ENCODE measurements around the gene PKNOX1.
"Not testable (repeated sequence)": the region's sequence is repeated elsewhere in the genome, so short reads cannot be mapped to it uniquely, and the experiment has no call there.

Gene PKNOX1

DNA sequence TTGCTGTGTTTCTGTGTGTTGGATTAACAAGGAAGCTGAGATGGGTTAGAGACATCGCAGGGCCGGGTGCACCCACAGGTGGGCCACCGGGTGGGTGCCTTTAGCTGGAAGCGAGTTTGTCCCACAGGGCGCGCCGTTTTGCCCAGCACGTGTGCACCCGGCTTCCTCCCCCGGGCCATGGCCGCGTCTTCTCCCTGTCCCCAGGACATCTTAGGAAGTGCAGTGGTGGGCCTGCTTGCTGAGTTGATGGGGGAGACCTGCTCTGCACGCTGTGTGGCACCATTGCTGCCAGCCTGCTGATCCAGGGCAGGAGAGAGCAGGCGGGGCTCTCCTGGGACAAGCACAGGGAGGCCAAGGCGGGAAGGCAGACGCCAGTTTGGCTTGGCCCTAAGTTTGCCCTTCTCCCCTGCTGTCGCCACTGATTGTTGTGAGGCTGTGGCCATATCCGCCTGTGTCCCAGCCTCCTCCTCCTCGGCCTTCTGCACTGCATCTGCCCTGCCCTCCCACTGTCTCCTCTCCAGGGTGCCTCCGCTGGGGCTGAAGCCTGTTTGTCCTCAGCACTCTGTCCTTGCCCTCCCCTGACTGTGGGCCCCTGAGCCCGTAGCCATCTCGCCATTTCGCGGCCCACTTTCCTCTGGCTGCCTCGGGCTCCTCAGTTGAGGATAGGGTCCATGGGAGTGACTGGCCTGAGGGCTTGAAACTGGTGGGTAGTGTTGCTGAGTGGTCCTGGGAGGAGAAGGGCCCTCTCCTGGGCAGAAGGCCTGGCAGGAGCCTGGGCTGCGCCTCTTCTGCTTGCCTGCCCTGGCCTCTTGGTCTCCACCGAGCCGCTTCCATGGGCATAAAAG lies 47.6 kb downstream of the PKNOX1 start:
- H3K4me3 ChIP-seq (ENCODE audit: low read length), result no peak overlapping the region
- WGBS (ENCODE audit: insufficient coverage, insufficient read length), result no CpG with 5 or more reads among the region's 28 CpGs
- peaks cover 18% of the 10 kb centered on the region for H3K36me3 ChIP-seq (ENCODE audit: control insufficient read depth, insufficient read depth, low read length)
- H3K9me3 ChIP-seq (ENCODE audit: control insufficient read depth, insufficient read depth, low read length), result no peaks in the 10 kb centered on the region
- DNase-seq (ENCODE audit: low read depth, low spot score), result no peak
- no peak overlapping the region for H3K27ac ChIP-seq (ENCODE audit: low read length)
- H3K27me3 ChIP-seq (ENCODE audit: control insufficient read depth, insufficient read depth, low read length), result no peaks in the 10 kb centered on the region
- H3K4me1 ChIP-seq (ENCODE audit: control insufficient read depth, insufficient read depth, low read length), result no peaks in the 10 kb centered on the region

DNA sequence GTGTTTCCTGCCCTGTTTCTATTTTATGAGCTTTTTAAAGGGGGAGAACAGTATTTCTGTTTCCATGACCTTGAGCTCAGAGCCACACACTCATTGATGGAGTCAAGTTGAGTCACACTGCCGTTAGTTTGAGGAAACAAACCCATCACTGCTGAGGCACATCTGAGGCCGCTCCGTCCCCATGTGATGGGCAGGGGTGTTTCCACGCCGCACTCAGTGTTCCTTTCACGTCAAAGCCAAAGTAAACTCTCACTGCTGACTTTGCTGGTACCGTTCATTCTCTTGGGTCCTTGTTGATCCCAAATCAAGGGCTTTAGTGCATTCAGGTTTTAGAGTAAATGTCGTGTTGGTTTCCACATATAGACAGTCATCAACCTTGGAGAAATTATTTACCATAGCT lies 48.8 kb downstream of the PKNOX1 start:
- Histone ChIP-seq H3K4me3 (ENCODE audit: low read length) (no peak overlapping the region), H3K27ac (ENCODE audit: low read length) (no peak overlapping the region), H3K4me1 (ENCODE audit: control insufficient read depth, insufficient read depth, low read length) (no peaks in the 10 kb centered on the region), H3K36me3 (ENCODE audit: control insufficient read depth, insufficient read depth, low read length) (peaks cover 18% of the 10 kb centered on the region), H3K9me3 (ENCODE audit: control insufficient read depth, insufficient read depth, low read length) (no peaks in the 10 kb centered on the region), H3K27me3 (ENCODE audit: control insufficient read depth, insufficient read depth, low read length) (no peaks in the 10 kb centered on the region)
- no CpG with 5 or more reads among the region's 8 CpGs for WGBS (ENCODE audit: insufficient coverage, insufficient read length)
- no peak for DNase-seq (ENCODE audit: low read depth, low spot score)

DNA sequence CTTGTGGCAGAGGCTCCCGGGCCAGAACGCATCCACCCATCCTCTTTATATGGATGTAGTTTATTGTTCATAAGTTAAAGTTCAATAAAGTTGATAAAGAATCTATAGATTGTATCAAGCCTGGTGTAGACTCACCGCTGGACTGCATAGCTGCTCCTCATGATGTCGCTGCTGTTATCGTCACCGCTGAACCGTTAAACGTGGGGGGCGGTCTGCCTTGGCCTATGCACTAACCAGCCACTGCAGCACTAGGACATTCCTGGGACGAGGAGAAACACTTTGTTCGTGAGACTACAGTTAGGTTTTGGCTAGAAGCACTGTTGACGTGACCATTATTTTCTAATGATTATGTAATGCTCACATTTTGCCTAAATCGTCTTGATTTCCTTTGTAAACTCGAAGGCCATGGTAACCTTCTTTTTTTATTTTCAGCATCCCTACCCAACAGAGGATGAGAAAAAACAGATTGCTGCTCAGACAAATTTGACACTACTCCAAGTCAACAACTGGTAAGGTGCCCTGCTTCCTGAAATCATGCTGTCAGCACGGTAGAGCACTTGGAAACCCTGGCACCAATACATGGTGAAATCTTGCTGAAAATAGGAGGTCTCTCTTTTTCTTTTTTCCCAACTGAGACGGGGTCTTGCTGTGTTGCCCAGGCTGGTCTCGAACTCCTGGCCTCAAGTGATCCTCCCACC lies 50.2 kb downstream of the PKNOX1 start:
- Histone ChIP-seq H3K27ac (ENCODE audit: low read length) (no peak overlapping the region), H3K9me3 (ENCODE audit: control insufficient read depth, insufficient read depth, low read length) (no peaks in the 10 kb centered on the region), H3K27me3 (ENCODE audit: control insufficient read depth, insufficient read depth, low read length) (no peaks in the 10 kb centered on the region), H3K36me3 (ENCODE audit: control insufficient read depth, insufficient read depth, low read length) (peaks cover 18% of the 10 kb centered on the region), H3K4me1 (ENCODE audit: control insufficient read depth, insufficient read depth, low read length) (no peaks in the 10 kb centered on the region), H3K4me3 (ENCODE audit: low read length) (no peak overlapping the region)
- no CpG with 5 or more reads among the region's 17 CpGs for WGBS (ENCODE audit: insufficient coverage, insufficient read length)
- DNase-seq (ENCODE audit: low read depth, low spot score), result no peak

DNA sequence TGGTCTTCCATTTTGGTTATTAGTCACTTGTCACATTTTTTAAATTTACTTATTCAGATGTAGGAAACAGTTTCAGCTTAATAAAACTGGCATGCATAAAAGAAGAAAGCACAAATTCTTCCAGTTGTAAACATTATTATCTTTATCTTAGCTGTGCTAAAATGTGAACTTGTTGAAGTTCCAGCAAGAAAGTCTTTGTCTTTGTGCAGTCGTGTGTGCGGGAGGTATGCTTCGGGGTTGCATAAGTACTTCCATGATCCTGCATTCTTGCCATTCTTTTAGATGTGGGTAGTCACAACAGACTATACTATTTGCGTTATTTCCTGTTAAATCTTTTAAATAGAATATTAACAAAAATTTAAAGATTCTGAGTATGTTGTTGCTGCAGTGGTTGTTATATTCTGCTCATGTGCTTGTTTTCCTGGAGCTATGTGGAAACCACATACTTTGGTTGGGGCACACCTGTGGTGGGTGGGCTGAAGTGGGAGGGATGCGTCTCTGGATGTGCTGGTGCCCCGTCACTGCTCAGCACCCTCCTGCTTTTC lies 51.3 kb downstream of the PKNOX1 start:
- no peak for DNase-seq (ENCODE audit: low read depth, low spot score)
- Histone ChIP-seq H3K9me3 (ENCODE audit: control insufficient read depth, insufficient read depth, low read length) (no peaks in the 10 kb centered on the region), H3K27ac (ENCODE audit: low read length) (no peak overlapping the region), H3K4me1 (ENCODE audit: control insufficient read depth, insufficient read depth, low read length) (no peaks in the 10 kb centered on the region), H3K36me3 (ENCODE audit: control insufficient read depth, insufficient read depth, low read length) (peaks cover 18% of the 10 kb centered on the region), H3K4me3 (ENCODE audit: low read length) (no peak overlapping the region), H3K27me3 (ENCODE audit: control insufficient read depth, insufficient read depth, low read length) (no peaks in the 10 kb centered on the region)
- WGBS (ENCODE audit: insufficient coverage, insufficient read length), result no CpG with 5 or more reads among the region's 6 CpGs

DNA sequence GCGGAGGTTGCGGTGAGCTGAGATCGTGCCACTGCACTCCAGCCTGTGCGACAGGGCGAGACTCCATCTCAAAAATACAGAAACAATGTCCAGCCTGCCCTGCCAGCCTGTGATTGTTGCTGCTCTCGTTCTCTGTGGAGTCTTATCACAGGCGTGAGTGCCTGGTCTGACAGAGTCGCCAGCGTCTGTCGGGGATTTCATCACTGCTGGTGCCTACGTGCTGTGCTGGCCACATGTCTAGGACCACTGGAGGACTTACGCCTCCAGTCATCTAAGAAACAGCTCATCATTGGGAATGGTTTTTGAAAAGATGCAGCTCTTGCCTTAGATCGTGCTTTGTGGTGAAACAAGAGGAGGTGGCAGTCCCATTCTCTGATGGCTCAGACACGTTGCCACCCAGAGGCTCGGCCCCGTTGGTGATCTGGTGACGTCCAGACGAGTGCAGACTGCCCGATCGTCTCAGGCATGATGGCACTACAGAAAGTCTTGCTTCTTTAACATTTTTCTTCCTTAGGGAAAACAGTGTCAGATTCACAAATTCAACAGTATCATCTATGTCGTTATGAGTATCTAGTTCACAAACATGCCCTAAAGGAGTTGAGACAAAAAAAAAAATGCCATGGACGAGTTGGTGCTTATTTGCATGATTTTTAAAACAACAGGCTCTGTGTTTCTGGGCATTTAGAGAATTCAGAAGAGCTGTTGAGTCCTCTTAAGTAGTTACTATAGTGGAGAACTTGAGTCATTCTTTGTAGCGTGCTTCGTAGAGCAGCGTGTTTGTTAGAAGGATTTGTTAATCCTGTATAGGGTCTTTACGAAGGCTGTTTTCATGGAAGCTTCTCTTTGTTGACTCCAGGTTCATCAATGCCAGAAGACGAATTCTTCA lies 53.7 kb downstream of the PKNOX1 start:
- WGBS (ENCODE audit: insufficient coverage, insufficient read length), result no CpG with 5 or more reads among the region's 27 CpGs

DNA sequence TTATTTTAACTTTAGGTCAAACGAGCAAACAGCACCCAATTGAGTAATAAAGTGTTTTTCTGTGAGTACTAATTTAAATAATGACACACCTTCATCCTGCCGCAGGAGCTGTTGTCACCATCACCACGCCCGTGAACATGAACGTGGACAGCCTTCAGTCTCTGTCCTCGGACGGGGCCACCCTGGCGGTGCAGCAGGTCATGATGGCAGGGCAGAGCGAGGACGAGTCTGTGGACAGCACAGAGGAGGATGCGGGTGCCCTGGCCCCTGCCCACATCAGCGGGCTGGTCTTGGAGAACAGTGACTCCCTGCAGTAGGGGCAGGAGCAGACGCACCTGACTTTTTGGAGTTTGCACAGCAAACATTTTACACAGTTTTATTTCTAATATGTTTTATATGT lies 55.4 kb downstream of the PKNOX1 start:
- H3K27me3 ChIP-seq (ENCODE audit: control insufficient read depth, insufficient read depth, low read length), result no peaks in the 10 kb centered on the region
- no peaks in the 10 kb centered on the region for H3K4me1 ChIP-seq (ENCODE audit: control insufficient read depth, insufficient read depth, low read length)
- no peak overlapping the region for H3K4me3 ChIP-seq (ENCODE audit: low read length)
- no peak for DNase-seq (ENCODE audit: low read depth, low spot score)
- no CpG with 5 or more reads among the region's 13 CpGs for WGBS (ENCODE audit: insufficient coverage, insufficient read length)
- H3K9me3 ChIP-seq (ENCODE audit: control insufficient read depth, insufficient read depth, low read length), result no peaks in the 10 kb centered on the region
- peaks cover 6% of the 10 kb centered on the region; the same call in 1 of the 2 replicates for H3K36me3 ChIP-seq (ENCODE audit: control insufficient read depth, insufficient read depth, low read length)
- no peak overlapping the region for H3K27ac ChIP-seq (ENCODE audit: low read length)

More for the DNA sequence above, 53.7 kb downstream of the PKNOX1 start:
- Histone ChIP-seq H3K36me3 (ENCODE audit: control insufficient read depth, insufficient read depth, low read length) (peaks cover 12% of the 10 kb centered on the region; the same call in 1 of the 2 replicates), H3K4me1 (ENCODE audit: control insufficient read depth, insufficient read depth, low read length) (no peaks in the 10 kb centered on the region), H3K27me3 (ENCODE audit: control insufficient read depth, insufficient read depth, low read length) (no peaks in the 10 kb centered on the region), H3K9me3 (ENCODE audit: control insufficient read depth, insufficient read depth, low read length) (no peaks in the 10 kb centered on the region), H3K4me3 (ENCODE audit: low read length) (no peak overlapping the region), H3K27ac (ENCODE audit: low read length) (no peak overlapping the region)
- DNase-seq (ENCODE audit: low read depth, low spot score), result no peak

DNA sequence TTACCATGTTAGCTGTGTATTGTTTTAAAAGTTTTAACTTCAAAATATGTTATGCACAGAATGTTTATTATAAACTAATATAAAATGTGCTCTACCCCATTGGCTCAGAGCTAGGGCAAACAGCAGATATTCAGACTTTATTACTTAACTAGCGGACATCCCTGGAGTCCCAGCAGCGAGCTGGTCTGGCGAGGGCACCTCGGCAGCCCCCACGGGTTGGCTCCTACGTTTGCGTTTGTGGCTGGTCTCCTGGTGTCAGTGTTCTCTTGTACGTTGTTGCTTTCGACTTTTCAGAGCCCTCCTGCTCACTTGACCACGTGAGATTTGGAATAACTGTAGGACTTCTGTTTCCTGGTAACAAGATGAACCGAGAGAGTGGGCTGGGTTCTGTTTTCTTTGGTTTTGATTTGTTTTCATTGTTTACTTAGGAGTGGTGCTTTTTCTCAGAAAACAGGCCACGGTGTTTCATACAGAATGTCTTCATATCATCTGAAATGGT lies 56.8 kb downstream of the PKNOX1 start:
- no CpG with 5 or more reads among the region's 12 CpGs for WGBS (ENCODE audit: insufficient coverage, insufficient read length)
- peaks cover 8% of the 10 kb centered on the region; the same call in 1 of the 2 replicates for H3K36me3 ChIP-seq (ENCODE audit: control insufficient read depth, insufficient read depth, low read length)
- H3K4me3 ChIP-seq (ENCODE audit: low read length), result no peak overlapping the region
- no peaks in the 10 kb centered on the region for H3K4me1 ChIP-seq (ENCODE audit: control insufficient read depth, insufficient read depth, low read length)
- no peak for DNase-seq (ENCODE audit: low read depth, low spot score)
- H3K9me3 ChIP-seq (ENCODE audit: control insufficient read depth, insufficient read depth, low read length), result no peaks in the 10 kb centered on the region
- H3K27me3 ChIP-seq (ENCODE audit: control insufficient read depth, insufficient read depth, low read length), result no peaks in the 10 kb centered on the region
- no peak overlapping the region for H3K27ac ChIP-seq (ENCODE audit: low read length)

DNA sequence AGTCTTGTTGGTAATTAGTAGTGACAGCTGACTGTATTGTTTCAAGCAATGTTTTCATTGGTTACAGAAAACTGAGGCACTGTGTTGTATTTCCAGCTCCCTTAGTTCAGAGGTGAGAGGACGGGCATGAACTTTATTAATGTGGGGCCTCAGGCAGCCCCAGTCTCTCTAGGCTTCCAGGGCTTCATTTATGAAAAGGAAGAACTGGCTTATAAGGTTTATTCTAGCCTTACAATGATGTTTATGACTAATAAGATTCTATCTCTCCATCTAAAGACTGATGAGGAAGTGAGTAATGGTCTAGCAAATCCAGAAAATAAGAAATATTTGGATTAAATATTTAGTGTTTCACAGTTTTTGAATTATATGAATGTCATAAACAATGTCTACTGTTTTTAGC lies 59.7 kb downstream of the PKNOX1 start:
- H3K36me3 ChIP-seq (ENCODE audit: control insufficient read depth, insufficient read depth, low read length), result peaks cover 8% of the 10 kb centered on the region; the same call in 1 of the 2 replicates
- no peak for DNase-seq (ENCODE audit: low read depth, low spot score)
- H3K4me1 ChIP-seq (ENCODE audit: control insufficient read depth, insufficient read depth, low read length), result no peaks in the 10 kb centered on the region
- H3K4me3 ChIP-seq (ENCODE audit: low read length), result no peak overlapping the region
- H3K27me3 ChIP-seq (ENCODE audit: control insufficient read depth, insufficient read depth, low read length), result no peaks in the 10 kb centered on the region
- no peak overlapping the region for H3K27ac ChIP-seq (ENCODE audit: low read length)
- H3K9me3 ChIP-seq (ENCODE audit: control insufficient read depth, insufficient read depth, low read length), result no peaks in the 10 kb centered on the region
- WGBS (ENCODE audit: insufficient coverage, insufficient read length), result no CpG with 5 or more reads among the region's 1 CpG

DNA sequence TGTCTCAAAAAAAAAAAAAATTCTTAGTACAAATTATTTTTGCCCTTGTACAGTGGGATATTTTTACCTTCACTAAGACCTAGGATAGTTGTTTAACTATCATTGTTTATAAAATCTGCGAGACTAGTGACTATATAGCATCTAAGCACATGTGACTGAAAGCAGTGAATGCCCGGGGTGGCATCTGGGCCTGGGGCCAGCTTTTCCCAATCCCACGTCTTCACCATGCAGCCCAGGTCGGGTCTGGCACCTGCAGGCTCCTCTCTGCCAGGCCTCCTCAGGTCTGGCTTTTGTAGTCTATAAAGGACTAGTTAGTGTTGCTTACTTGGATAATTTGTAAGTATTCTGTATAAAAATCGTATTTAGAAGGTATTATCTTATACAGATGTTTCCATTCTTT lies 60.5 kb downstream of the PKNOX1 start:
- peaks cover 6% of the 10 kb centered on the region; the same call in 1 of the 2 replicates for H3K36me3 ChIP-seq (ENCODE audit: control insufficient read depth, insufficient read depth, low read length)
- H3K4me1 ChIP-seq (ENCODE audit: control insufficient read depth, insufficient read depth, low read length), result no peaks in the 10 kb centered on the region
- no peak overlapping the region for H3K4me3 ChIP-seq (ENCODE audit: low read length)
- no peak overlapping the region for H3K27ac ChIP-seq (ENCODE audit: low read length)
- DNase-seq (ENCODE audit: low read depth, low spot score), result no peak
- WGBS (ENCODE audit: insufficient coverage, insufficient read length), result no CpG with 5 or more reads among the region's 5 CpGs
- H3K9me3 ChIP-seq (ENCODE audit: control insufficient read depth, insufficient read depth, low read length), result no peaks in the 10 kb centered on the region
- no peaks in the 10 kb centered on the region for H3K27me3 ChIP-seq (ENCODE audit: control insufficient read depth, insufficient read depth, low read length)

DNA sequence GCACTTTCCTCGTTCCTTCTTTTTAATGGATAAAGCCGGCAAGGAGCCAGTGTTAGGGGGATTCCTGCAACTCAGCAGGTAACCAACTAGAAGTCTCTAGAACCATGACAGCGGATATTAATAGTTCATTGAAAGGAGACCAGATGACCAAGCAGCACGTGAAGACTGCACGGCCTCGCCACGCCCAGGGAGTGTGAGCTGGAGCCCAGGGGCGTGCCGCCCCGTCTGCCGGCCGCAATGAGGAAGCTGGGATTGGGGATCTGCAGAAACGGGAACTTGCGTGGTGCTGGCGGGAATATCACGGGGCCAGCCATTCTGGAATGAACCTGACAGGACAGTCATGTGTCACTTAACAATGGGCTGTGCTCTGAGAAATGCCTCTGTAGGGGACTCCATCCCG lies 62.5 kb downstream of the PKNOX1 start:
- not testable (repeated sequence) for H3K27me3 ChIP-seq (ENCODE audit: control insufficient read depth, insufficient read depth, low read length); H3K4me3 ChIP-seq (ENCODE audit: low read length); DNase-seq (ENCODE audit: low read depth, low spot score); H3K9me3 ChIP-seq (ENCODE audit: control insufficient read depth, insufficient read depth, low read length); H3K4me1 ChIP-seq (ENCODE audit: control insufficient read depth, insufficient read depth, low read length); H3K36me3 ChIP-seq (ENCODE audit: control insufficient read depth, insufficient read depth, low read length); H3K27ac ChIP-seq (ENCODE audit: low read length)
- WGBS (ENCODE audit: insufficient coverage, insufficient read length), result no CpG with 5 or more reads among the region's 17 CpGs

All from iPS DF 6.9 (cell line).